GM19372 (cell line): ENCODE results near the gene SUMF1.
A peak's percentile ranks its signal among the peaks of the same experiment; 100 is the strongest.

Source experiments
- ATAC-seq: cut with Tn5 transposase; IDR thresholded peaks from one replicate; pipeline ENCODE4 v1.9.1; 2021; ENCODE audit warnings: mild to moderate bottlenecking, low read depth, moderate library complexity; ENCODE audit not compliant: unreplicated experiment

The SUMF1 gene

GRCh38 chr3:4394567-4394966 lies 72.5 kb downstream of the SUMF1 start:
- ATAC-seq, result no peak

GRCh38 chr3:4394048-4394447 lies 73.0 kb downstream of the SUMF1 start:
- ATAC-seq, result no peak

DNA sequence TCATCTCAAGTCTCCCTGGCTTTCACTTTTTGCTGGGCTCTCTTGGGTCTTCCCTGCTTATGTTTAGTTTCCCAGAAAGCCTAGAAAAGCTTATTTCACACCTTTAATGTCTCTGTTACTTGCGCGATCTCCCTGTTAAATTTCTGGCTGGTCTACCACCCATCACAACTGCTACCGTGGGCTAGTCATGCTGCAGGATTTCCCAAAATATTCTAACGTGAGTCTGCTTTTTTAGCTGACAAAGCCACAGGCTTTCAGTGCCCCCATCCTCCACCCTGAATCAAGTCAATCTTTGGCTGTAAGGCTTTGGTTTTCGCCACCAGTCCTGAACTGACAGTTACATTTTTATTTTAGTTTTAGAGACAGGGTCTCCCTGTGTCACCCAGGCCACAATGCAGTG lies 74.1 kb downstream of the SUMF1 start:
- no peak for ATAC-seq

DNA sequence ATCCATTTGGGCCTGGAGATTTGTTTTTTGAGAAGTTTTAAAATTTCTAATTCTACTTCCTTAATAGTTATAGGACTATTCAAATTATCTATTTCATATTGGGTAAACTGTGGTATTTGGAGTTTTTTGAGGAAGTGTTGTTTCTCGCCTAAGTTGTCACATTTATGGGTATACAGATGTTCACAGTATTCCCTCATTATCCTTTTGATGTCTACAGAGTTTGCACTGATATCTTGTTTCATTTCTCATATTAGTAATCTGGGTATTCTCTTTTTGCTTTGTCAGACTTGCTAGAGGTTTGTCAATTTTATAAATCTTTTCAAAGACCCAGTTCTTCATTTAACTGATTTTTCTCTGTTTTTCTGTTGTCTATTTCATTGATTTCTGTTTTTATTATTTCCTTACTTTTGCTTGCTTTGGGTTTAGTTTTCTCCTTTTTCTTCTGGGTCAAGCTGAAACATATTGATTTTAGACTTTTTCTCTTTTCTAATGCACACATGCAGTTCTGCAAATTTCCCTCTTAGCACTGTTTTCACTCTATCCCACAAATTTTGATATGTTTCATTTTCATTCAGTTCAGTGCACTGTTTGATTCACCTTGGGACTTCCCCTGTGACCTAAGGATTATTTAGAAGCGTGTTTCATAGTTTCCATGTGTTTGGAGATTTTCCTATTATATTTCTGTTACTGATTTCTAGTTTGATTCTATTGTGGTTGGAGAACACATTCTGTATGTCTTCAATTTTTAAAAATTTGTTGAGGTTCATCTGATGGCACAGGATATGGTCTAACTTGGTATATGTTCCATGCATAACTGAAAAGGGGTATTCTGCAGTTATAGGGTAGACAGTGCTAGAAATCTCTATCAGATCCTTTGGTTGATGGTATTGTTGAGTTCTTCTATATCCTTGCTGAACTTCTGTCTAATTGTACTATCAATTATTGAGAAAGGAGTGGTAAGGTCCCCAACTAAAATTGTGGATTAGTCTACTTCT lies 79.6 kb downstream of the SUMF1 start:
- ATAC-seq, result no peak

GRCh38 chr3:4385201-4385600 lies 81.9 kb downstream of the SUMF1 start:
- no peak for ATAC-seq

GRCh38 chr3:4380013-4380412 lies 87.1 kb downstream of the SUMF1 start:
- ATAC-seq, result no peak

DNA sequence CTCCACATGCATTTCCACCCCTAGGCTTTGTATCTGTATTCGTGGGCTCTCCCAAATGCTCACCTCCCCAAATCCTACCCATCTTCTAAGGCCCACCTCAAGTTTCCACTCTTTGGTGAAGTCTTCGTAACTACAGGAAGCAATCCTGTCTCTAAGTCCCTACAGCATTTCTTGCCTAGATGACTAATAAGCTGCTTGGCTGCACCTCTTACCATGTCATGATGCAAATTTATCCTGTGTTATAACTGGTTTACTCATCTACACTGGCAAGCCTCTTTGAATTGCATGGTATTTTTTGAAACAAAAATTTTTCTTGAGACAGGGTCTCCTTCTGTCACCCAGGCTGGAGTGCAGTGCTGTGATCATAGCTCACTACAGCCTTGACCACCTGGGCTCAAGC lies 90.6 kb downstream of the SUMF1 start:
- ATAC-seq, result no peak

DNA sequence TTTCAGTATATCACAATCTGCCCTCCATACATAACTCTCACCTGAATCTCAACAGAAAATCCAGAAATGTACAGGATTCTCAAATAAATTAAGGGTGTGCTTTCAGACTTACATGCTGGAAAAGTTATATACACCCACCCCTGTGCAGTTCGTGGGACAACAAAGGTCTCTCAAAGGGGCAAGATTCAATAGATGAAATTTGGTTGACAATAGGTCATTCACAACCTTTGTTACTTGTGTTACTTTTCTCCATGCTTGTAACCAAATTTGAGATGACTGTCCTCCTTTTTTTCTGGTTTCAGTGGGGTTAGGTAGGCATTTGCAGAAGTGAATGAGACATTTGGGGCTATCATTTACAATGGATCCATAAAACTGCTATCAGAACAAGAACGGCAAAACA lies 91.2 kb downstream of the SUMF1 start:
- ATAC-seq, result no peak

DNA sequence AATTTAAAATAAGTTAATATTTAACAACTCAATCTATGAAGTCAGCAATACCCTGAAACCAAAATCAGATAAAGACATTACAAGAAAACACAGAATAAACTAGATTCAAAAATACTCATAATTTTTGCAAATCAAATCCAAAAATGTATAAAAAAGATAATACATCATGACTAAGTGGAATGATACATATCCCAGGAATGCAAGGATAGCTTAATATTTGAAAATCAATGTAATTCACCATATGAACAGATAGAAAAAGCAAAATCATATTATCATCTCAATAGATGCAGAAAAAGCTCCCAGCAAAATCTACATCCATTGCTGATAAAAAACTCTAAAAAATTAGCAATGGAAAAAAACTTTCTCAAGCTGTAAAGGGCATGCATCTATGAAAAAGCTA lies 93.4 kb downstream of the SUMF1 start:
- no peak for ATAC-seq

GRCh38 chr3:4362523-4362922 lies 104.5 kb downstream of the SUMF1 start:
- ATAC-seq, result no peak

DNA sequence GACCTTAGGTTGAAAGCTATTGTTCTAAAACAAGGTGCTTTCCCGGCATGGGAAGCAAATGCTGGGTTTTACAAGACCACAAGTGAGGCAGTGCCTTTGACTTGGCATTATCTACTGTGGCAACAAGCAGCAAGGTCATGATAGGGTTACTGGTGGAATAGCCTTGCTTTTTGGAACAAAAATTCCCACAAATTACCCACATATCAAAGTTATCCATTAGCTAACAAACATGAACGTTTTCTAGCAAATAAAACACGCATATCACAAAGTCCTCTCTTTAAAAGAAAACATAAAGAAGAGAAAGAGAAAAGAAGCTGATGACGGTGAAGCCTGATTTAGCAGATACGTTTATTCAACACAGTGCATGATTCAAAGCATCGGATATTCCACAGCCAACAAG lies 106.3 kb downstream of the SUMF1 start:
- no peak for ATAC-seq

GRCh38 chr3:4359805-4360502 lies 107.1 kb downstream of the SUMF1 start:
- no peak for ATAC-seq

- no peak for ATAC-seq
Measured at GRCh38 chr3:4358273-4358672, 108.8 kb downstream of the SUMF1 start.

GRCh38 chr3:4356546-4357410 lies 110.3 kb downstream of the SUMF1 start:
- ATAC-seq, result no peak

DNA sequence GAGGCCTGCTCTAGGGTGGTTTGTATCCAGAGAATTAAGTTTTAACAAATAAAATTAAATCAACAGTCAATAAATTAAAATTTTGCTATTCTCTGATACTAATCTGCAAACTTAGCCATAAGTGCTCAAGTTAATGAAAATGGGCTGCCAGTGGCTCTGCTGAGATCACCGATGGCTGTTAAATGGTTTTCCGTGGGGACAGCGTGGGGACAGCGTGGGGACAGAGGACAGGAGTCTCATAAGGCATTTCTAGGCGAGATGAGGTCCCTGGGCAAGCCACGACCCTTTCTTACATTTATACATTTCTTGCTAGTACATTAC lies 110.9 kb downstream of the SUMF1 start:
- ATAC-seq, result no peak

DNA sequence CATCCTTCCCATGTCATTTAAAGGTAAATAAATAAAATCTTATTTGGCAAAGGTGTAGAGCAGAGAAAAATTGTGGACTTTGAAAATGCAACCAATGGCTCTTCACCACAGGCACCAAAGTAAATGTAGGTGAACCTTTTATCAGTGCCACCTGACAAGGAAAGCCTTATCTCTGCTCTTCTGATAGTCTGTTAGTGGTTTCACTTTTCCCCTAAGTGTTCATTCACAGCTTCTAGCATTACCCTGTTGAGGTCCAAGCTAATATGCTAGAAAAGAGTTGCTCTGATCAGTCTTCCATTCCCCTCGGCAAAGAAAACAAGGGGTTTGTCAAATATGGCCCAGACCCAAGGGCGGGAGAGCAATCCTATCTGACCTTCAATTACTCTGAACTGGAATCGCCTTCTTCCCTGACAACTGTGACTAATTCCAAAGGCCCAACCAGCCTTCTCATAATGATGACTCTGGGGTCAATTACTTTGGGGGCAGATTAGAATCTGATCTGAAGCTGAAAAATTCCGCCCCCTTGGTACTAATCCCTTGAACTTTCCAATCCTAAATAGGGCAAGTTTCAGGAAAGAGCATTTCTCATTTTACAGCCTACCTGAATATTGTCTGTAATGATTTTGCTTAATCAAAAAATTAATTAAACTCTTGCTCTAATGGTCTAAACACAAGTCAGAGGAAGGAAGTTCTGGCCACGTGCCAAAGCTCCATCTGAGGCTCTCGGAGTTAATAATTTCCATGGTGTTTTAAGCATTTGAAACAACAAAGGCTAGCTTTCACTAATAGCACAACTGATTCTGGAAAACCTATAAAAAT lies 111.5 kb downstream of the SUMF1 start:
- ATAC-seq, result no peak

- no peak for ATAC-seq
Measured at GRCh38 chr3:4351872-4352271, 115.2 kb downstream of the SUMF1 start.

GRCh38 chr3:4351164-4351855 lies 115.8 kb downstream of the SUMF1 start:
- ATAC-seq, result no peak

- ATAC-seq, result peak; percentile 81
Measured at GRCh38 chr3:4350789-4351163, 116.3 kb downstream of the SUMF1 start.

DNA sequence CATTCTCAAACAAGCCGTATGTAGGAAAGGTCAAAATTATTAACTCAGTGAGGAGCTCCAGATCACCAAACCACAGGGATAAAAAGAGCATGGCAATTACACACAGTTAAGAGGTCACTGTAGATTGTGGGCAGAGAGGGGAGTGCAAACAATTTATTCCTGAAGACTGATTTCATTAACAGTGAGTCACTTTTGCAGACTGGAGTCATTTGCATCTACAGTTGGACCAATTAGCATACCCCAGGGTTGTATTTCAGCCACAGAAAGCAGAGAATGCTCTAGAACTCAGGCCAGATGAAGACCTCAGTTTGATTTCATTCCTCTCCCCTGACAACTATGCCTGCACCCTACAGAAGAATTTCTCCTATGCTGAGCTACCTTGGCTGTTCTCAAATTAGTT lies 123.8 kb downstream of the SUMF1 start:
- ATAC-seq, result no peak
